Fibroblast of lung (primary cell): Measurements from ENCODE around the gene TWSG1.

ENCODE experiments used
- EZH2 ChIP-seq: IDR thresholded peaks from 2 replicates; pipeline ENCODE4 v1.5.1; 2012; ENCODE audit warnings: low read length, control low read depth, mild to moderate bottlenecking; ENCODE audit errors: missing control alignments
- TF ChIP-seq, protein P1 (sequence below), 2 donors: IDR thresholded peaks in 1 of 2; conservative IDR thresholded peaks in 1 of 2; 1 replicate in 1 of 2; 2 replicates in 1 of 2; pipeline ENCODE4 v1.5.1; 2011 to 2012; ENCODE audit warnings: low read length in 2 of 2, control low read depth in 1 of 2, inconsistent platforms in 1 of 2, low read depth in 1 of 2, mild to moderate bottlenecking in 1 of 2

DNA sequence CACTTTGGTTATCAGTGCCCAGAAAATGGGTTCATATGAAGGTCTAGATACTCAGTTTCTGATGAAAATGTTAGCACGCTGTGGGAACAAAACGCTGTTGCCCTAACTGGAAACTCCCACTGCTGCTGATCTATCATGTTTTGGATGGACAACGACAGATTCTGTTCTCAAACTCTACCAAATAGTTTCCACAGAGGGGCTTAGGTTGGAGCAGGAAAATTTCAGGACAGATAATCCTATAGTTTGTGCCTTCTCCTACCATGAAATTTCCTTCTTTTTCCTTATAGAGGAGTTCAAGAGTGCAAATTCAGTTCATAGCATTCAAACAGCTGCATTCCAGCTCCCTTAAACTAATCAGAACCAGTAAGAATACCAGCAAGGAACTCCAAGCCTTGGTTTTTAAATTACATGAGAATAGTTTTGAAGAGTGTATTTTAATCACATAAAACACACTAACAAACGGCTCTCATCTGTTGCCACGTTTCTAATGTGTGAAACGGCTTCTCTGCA lies 82.0 kb downstream of the TWSG1 start:
- TF ChIP-seq, protein P1, sequence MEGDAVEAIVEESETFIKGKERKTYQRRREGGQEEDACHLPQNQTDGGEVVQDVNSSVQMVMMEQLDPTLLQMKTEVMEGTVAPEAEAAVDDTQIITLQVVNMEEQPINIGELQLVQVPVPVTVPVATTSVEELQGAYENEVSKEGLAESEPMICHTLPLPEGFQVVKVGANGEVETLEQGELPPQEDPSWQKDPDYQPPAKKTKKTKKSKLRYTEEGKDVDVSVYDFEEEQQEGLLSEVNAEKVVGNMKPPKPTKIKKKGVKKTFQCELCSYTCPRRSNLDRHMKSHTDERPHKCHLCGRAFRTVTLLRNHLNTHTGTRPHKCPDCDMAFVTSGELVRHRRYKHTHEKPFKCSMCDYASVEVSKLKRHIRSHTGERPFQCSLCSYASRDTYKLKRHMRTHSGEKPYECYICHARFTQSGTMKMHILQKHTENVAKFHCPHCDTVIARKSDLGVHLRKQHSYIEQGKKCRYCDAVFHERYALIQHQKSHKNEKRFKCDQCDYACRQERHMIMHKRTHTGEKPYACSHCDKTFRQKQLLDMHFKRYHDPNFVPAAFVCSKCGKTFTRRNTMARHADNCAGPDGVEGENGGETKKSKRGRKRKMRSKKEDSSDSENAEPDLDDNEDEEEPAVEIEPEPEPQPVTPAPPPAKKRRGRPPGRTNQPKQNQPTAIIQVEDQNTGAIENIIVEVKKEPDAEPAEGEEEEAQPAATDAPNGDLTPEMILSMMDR (conservative IDR thresholded peaks at IDR 0.05 in 1 of 2, IDR thresholded peaks at IDR 0.05 in 1 of 2; ENCODE audit: low read depth in 1 of 2, low read length in 2 of 2) = no peak
- no peak for TF ChIP-seq EZH2
